Mesendoderm (in vitro differentiated cells): ENCODE data around the gene MRPL36.
"Not testable (repeated sequence)": the region's sequence is repeated elsewhere in the genome, so short reads cannot be mapped to it uniquely, and the experiment has no call there.

Experiments
- DNase-seq: peaks from one replicate; pipeline ENCODE4 v3.0.0; 2013
- H2AK5ac ChIP-seq: 2 replicates; pipeline ENCODE4 v1.6.1; 2013; ENCODE audit warnings: low read length, inconsistent platforms
- H2BK120ac ChIP-seq: 2 replicates; pipeline ENCODE4 v1.6.1; 2013; ENCODE audit warnings: low read depth, mild to moderate bottlenecking, low read length, moderate library complexity, mixed read lengths
- H2BK15ac ChIP-seq: replicated peaks from 2 replicates; pipeline ENCODE4 v1.6.1; 2013; ENCODE audit warnings: low read depth, mild to moderate bottlenecking, moderate library complexity
- H2BK5ac ChIP-seq: 2 replicates; pipeline ENCODE4 v1.6.1; 2013; ENCODE audit warnings: low read length, inconsistent platforms
- H3K18ac ChIP-seq: 2 replicates; pipeline ENCODE4 v1.6.1; 2013; ENCODE audit warnings: mild to moderate bottlenecking, low read length, mixed read lengths
- H3K23ac ChIP-seq: one replicate; pipeline ENCODE4 v1.6.1; 2013; ENCODE audit warnings: low read length
- H3K27ac ChIP-seq: 2 replicates; pipeline ENCODE4 v1.5.1; 2013; ENCODE audit warnings: low read depth, mild to moderate bottlenecking, inconsistent platforms, low read length, moderate library complexity
- H3K27me3 ChIP-seq: 2 replicates; pipeline ENCODE4 v1.6.1; 2013; ENCODE audit warnings: low read length, control low read depth, mild to moderate bottlenecking, inconsistent platforms; ENCODE audit not compliant: insufficient read depth, poor library complexity
- H3K36me3 ChIP-seq: 2 replicates; pipeline ENCODE4 v1.6.1; 2013; ENCODE audit warnings: low read length, inconsistent platforms; ENCODE audit not compliant: control insufficient read depth, insufficient read depth
- H3K4ac ChIP-seq: one replicate; pipeline ENCODE4 v1.6.1; 2013; ENCODE audit warnings: low read depth, mild to moderate bottlenecking, low read length, moderate library complexity
- H3K4me1 ChIP-seq: 2 replicates; pipeline ENCODE4 v1.6.1; 2013; ENCODE audit warnings: low read depth, low read length, inconsistent platforms; ENCODE audit not compliant: control insufficient read depth
- H3K4me2 ChIP-seq: 2 replicates; pipeline ENCODE4 v1.6.1; 2013; ENCODE audit warnings: low read length
- H3K4me3 ChIP-seq: 2 replicates; pipeline ENCODE4 v1.5.1; 2013; ENCODE audit warnings: mild to moderate bottlenecking, low read length
- H3K56ac ChIP-seq: one replicate; pipeline ENCODE4 v1.6.1; 2013; ENCODE audit warnings: low read length
- H3K79me1 ChIP-seq: 2 replicates; pipeline ENCODE4 v1.6.1; 2013; ENCODE audit warnings: low read length, inconsistent platforms
- H3K79me2 ChIP-seq: 2 replicates; pipeline ENCODE4 v1.6.1; 2013; ENCODE audit warnings: mild to moderate bottlenecking, low read length; ENCODE audit not compliant: control insufficient read depth, insufficient read depth
- H3K9ac ChIP-seq: 2 replicates; pipeline ENCODE4 v1.6.1; 2013; ENCODE audit warnings: low read length, inconsistent platforms
- H4K5ac ChIP-seq: one replicate; pipeline ENCODE4 v1.6.1; 2013; ENCODE audit warnings: low read length
- H4K8ac ChIP-seq: one replicate; pipeline ENCODE4 v1.6.1; 2013; ENCODE audit warnings: low read depth, mild to moderate bottlenecking, control low read depth, low read length, moderate library complexity
- WGBS: extraction: QIAGEN DNeasy Blood & Tissue Kit; methylation state at CpG from one replicate; pipeline ENCODE4 v1.1.7; 2013; ENCODE audit warnings: low lambda C conversion rate, missing lambda C conversion rate; ENCODE audit not compliant: insufficient coverage; ENCODE audit errors: extremely low coverage; 5-methylcytosine and 5-hydroxymethylcytosine counted together

MRPL36 gene

GRCh38 chr5:1792842-1793266 is 6.8 kb downstream of the MRPL36 start:
- H3K4ac ChIP-seq, result no peak overlapping the region
- no CpG with 5 or more reads among the region's 8 CpGs for WGBS
- no peak overlapping the region for H3K23ac ChIP-seq
- H3K18ac ChIP-seq, result no peak overlapping the region
- H3K27me3 ChIP-seq, result no peaks in the 10 kb centered on the region
- H2BK5ac ChIP-seq, result no peak overlapping the region
- no peak overlapping the region for H3K9ac ChIP-seq
- H4K8ac ChIP-seq, result no peak overlapping the region
- peak; percentile 20 for DNase-seq
- no peak overlapping the region for H2AK5ac ChIP-seq
- H3K79me2 ChIP-seq, result peaks cover 1% of the 10 kb centered on the region
- H3K4me2 ChIP-seq, result no peak overlapping the region
- no peaks in the 10 kb centered on the region for H3K4me1 ChIP-seq
- no peak overlapping the region for H4K5ac ChIP-seq
- H3K4me3 ChIP-seq, result no peak overlapping the region
- no peak overlapping the region for H3K56ac ChIP-seq
- H3K36me3 ChIP-seq, result peaks cover 2% of the 10 kb centered on the region
- H3K79me1 ChIP-seq, result peaks cover 7% of the 10 kb centered on the region
- H3K27ac ChIP-seq, result no peak overlapping the region
- no peak overlapping the region for H2BK120ac ChIP-seq
- no peak overlapping the region for H2BK15ac ChIP-seq

- H2BK120ac ChIP-seq, result no peak overlapping the region
- no peaks in the 10 kb centered on the region for H3K36me3 ChIP-seq
- H4K5ac ChIP-seq, result no peak overlapping the region
- no peaks in the 10 kb centered on the region for H3K27me3 ChIP-seq
- no CpG with 5 or more reads among the region's 3 CpGs for WGBS
- H2BK5ac ChIP-seq, result no peak overlapping the region
- no peak overlapping the region for H3K56ac ChIP-seq
- no peak overlapping the region for H3K18ac ChIP-seq
- no peaks in the 10 kb centered on the region for H3K79me1 ChIP-seq
- H3K4me1 ChIP-seq, result no peaks in the 10 kb centered on the region
- H3K27ac ChIP-seq, result no peak overlapping the region
- no peak for DNase-seq
- H2BK15ac ChIP-seq, result no peak overlapping the region
- H4K8ac ChIP-seq, result no peak overlapping the region
- no peak overlapping the region for H3K23ac ChIP-seq
- H3K4me3 ChIP-seq, result no peak overlapping the region
- no peaks in the 10 kb centered on the region for H3K79me2 ChIP-seq
- no peak overlapping the region for H3K9ac ChIP-seq
- no peak overlapping the region for H3K4ac ChIP-seq
- no peak overlapping the region for H2AK5ac ChIP-seq
- no peak overlapping the region for H3K4me2 ChIP-seq
Measured at GRCh38 chr5:1791176-1791575, 8.5 kb downstream of the MRPL36 start.

- Histone ChIP-seq H2BK15ac (no peak overlapping the region), H3K56ac (no peak overlapping the region), H3K79me1 (no peaks in the 10 kb centered on the region), H3K27me3 (no peaks in the 10 kb centered on the region), H3K79me2 (no peaks in the 10 kb centered on the region), H3K9ac (no peak overlapping the region), H3K36me3 (no peaks in the 10 kb centered on the region), H4K8ac (no peak overlapping the region), H3K18ac (no peak overlapping the region), H3K23ac (no peak overlapping the region), H2BK5ac (no peak overlapping the region), H4K5ac (no peak overlapping the region), H3K27ac (no peak overlapping the region), H3K4me2 (no peak overlapping the region), H2BK120ac (no peak overlapping the region), H3K4me3 (no peak overlapping the region), H3K4me1 (no peaks in the 10 kb centered on the region), H3K4ac (no peak overlapping the region), H2AK5ac (no peak overlapping the region)
- DNase-seq, result peak; percentile 8
- no CpG with 5 or more reads among the region's 10 CpGs for WGBS
Measured at GRCh38 chr5:1789834-1790471, 9.7 kb downstream of the MRPL36 start.

- not testable (repeated sequence) for H4K8ac ChIP-seq, H3K27me3 ChIP-seq, H3K79me2 ChIP-seq, H3K4me2 ChIP-seq, H3K4ac ChIP-seq, H3K79me1 ChIP-seq, H4K5ac ChIP-seq, H3K18ac ChIP-seq, H3K36me3 ChIP-seq, H2BK5ac ChIP-seq, H3K4me1 ChIP-seq, H3K56ac ChIP-seq, H3K27ac ChIP-seq, H3K4me3 ChIP-seq, H2BK120ac ChIP-seq, H2AK5ac ChIP-seq, H3K23ac ChIP-seq, H3K9ac ChIP-seq, H2BK15ac ChIP-seq
- DNase-seq, result peak; percentile 36
- WGBS, result no CpG with 5 or more reads among the region's 3 CpGs
Measured at GRCh38 chr5:1789438-1789833, 10.2 kb downstream of the MRPL36 start.

- no peaks in the 10 kb centered on the region for H3K27me3 ChIP-seq
- no peak for DNase-seq
- no peaks in the 10 kb centered on the region for H3K36me3 ChIP-seq
Measured at GRCh38 chr5:1788828-1789227, 10.8 kb downstream of the MRPL36 start.

GRCh38 chr5:1788200-1788599 is 11.4 kb downstream of the MRPL36 start:
- H3K23ac ChIP-seq, result no peak overlapping the region
- no peak overlapping the region for H2BK120ac ChIP-seq
- no peaks in the 10 kb centered on the region for H3K4me1 ChIP-seq
- no peak overlapping the region for H3K27ac ChIP-seq
- no CpG with 5 or more reads among the region's 7 CpGs for WGBS
- H3K79me1 ChIP-seq, result no peaks in the 10 kb centered on the region
- H3K9ac ChIP-seq, result no peak overlapping the region
- H3K27me3 ChIP-seq, result no peaks in the 10 kb centered on the region
- no peak overlapping the region for H2BK5ac ChIP-seq
- H3K4ac ChIP-seq, result no peak overlapping the region
- H3K36me3 ChIP-seq, result no peaks in the 10 kb centered on the region
- DNase-seq, result no peak
- no peak overlapping the region for H4K5ac ChIP-seq
- H3K4me3 ChIP-seq, result no peak overlapping the region
- no peak overlapping the region for H3K18ac ChIP-seq
- H3K56ac ChIP-seq, result no peak overlapping the region
- no peak overlapping the region for H3K4me2 ChIP-seq
- H3K79me2 ChIP-seq, result no peaks in the 10 kb centered on the region
- H2AK5ac ChIP-seq, result no peak overlapping the region
- no peak overlapping the region for H4K8ac ChIP-seq
- no peak overlapping the region for H2BK15ac ChIP-seq

More at GRCh38 chr5:1788828-1789227, 10.8 kb downstream of the MRPL36 start:
- H2AK5ac ChIP-seq, result no peak overlapping the region
- no peaks in the 10 kb centered on the region for H3K4me1 ChIP-seq
- no peak overlapping the region for H2BK5ac ChIP-seq
- H3K79me2 ChIP-seq, result no peaks in the 10 kb centered on the region
- no peak overlapping the region for H3K23ac ChIP-seq
- no peak overlapping the region for H3K27ac ChIP-seq
- no peak overlapping the region for H3K4ac ChIP-seq
- no peak overlapping the region for H4K8ac ChIP-seq
- no peak overlapping the region for H3K18ac ChIP-seq
- H3K79me1 ChIP-seq, result no peaks in the 10 kb centered on the region
- H3K9ac ChIP-seq, result no peak overlapping the region
- no peak overlapping the region for H2BK15ac ChIP-seq
- WGBS, result no CpG with 5 or more reads among the region's 15 CpGs
- H3K4me2 ChIP-seq, result no peak overlapping the region
- no peak overlapping the region for H2BK120ac ChIP-seq
- H3K4me3 ChIP-seq, result no peak overlapping the region
- H4K5ac ChIP-seq, result no peak overlapping the region
- H3K56ac ChIP-seq, result no peak overlapping the region
